Mesenchymal stem cell (in vitro differentiated cells and primary cell): Measurements from ENCODE around the gene TTC24.
A peak's percentile ranks its signal among the peaks of the same experiment; 100 is the strongest.
"Not testable (repeated sequence)": the region's sequence is repeated elsewhere in the genome, so short reads cannot be mapped to it uniquely, and the experiment has no call there.

Source experiments
- DNase-seq: peaks from one replicate; pipeline ENCODE4 v3.0.0-alpha.2; 2013
- H2AFZ ChIP-seq: one replicate; pipeline ENCODE4 v1.6.1; 2013; ENCODE audit warnings: low read depth, mild to moderate bottlenecking, control low read depth, inconsistent platforms, low read length, moderate library complexity
- H2AK5ac ChIP-seq: 2 replicates; pipeline ENCODE4 v1.6.1; 2013; ENCODE audit warnings: low read length, moderate library complexity, mild to moderate bottlenecking, inconsistent platforms; ENCODE audit not compliant: severe bottlenecking
- H2BK120ac ChIP-seq: one replicate; pipeline ENCODE4 v1.6.1; 2013; ENCODE audit warnings: low read depth, mild to moderate bottlenecking, inconsistent platforms, low read length, moderate library complexity
- H2BK12ac ChIP-seq, 2 experiments: one replicate each; pipeline ENCODE4 v1.6.1; 2013; ENCODE audit warnings: inconsistent platforms in 2 of 2, low read length in 2 of 2, mild to moderate bottlenecking in 2 of 2, moderate library complexity in 2 of 2, control low read depth in 1 of 2
- H2BK15ac ChIP-seq: one replicate; pipeline ENCODE4 v1.6.1; 2013; ENCODE audit warnings: mild to moderate bottlenecking, low read depth, inconsistent platforms; ENCODE audit not compliant: poor library complexity, severe bottlenecking
- H2BK5ac ChIP-seq: 2 replicates; pipeline ENCODE4 v1.6.1; 2013; ENCODE audit warnings: low read depth, mild to moderate bottlenecking, low read length, control low read depth, inconsistent platforms; ENCODE audit not compliant: poor library complexity, severe bottlenecking
- H3K14ac ChIP-seq, 2 experiments: one replicate each; pipeline ENCODE4 v1.6.1; 2013; ENCODE audit warnings: inconsistent platforms in 2 of 2, low read length in 2 of 2, control low read depth in 1 of 2, mild to moderate bottlenecking in 1 of 2, moderate library complexity in 1 of 2
- H3K18ac ChIP-seq, 2 experiments: one replicate each; pipeline ENCODE4 v1.6.1; 2013; ENCODE audit warnings: inconsistent platforms in 2 of 2, low read length in 2 of 2, control low read depth in 1 of 2, low read depth in 1 of 2, mild to moderate bottlenecking in 1 of 2
- H3K23ac ChIP-seq, 2 experiments: one replicate each; pipeline ENCODE4 v1.6.1; 2013; ENCODE audit warnings: inconsistent platforms in 2 of 2, low read length in 2 of 2, mild to moderate bottlenecking in 2 of 2, moderate library complexity in 2 of 2, control low read depth in 1 of 2
- H3K27ac ChIP-seq: 2 replicates; pipeline ENCODE4 v1.5.1; 2013; ENCODE audit warnings: mild to moderate bottlenecking, moderate library complexity, low read length, control low read depth, inconsistent platforms; ENCODE audit not compliant: poor library complexity, severe bottlenecking
- H3K27me3 ChIP-seq, 2 experiments: 2 replicates each; pipeline versions ENCODE4 v1.6.1 to v1.7.0; 2013; ENCODE audit warnings: low read length in 2 of 2, mild to moderate bottlenecking in 2 of 2, moderate library complexity in 2 of 2, control low read depth in 1 of 2, inconsistent platforms in 1 of 2; ENCODE audit not compliant: control insufficient read depth in 1 of 2, insufficient read depth in 1 of 2
- H3K36me3 ChIP-seq, 2 experiments: 2 replicates each; pipeline versions ENCODE4 v1.6.1 to v1.7.0; 2013; ENCODE audit warnings: low read length in 2 of 2, control low read depth in 1 of 2, inconsistent platforms in 1 of 2, low read depth in 1 of 2, mild to moderate bottlenecking in 1 of 2; ENCODE audit not compliant: insufficient read depth in 2 of 2, control insufficient read depth in 1 of 2
- H3K4ac ChIP-seq, 2 experiments: one replicate each; pipeline ENCODE4 v1.6.1; 2013; ENCODE audit warnings: inconsistent platforms in 2 of 2, low read length in 2 of 2, mild to moderate bottlenecking in 2 of 2, moderate library complexity in 2 of 2, control low read depth in 1 of 2, low read depth in 1 of 2
- H3K4me1 ChIP-seq: 2 replicates; pipeline ENCODE4 v1.6.1; 2013; ENCODE audit warnings: low read depth, low read length, control low read depth; ENCODE audit not compliant: control insufficient read depth, insufficient read depth
- H3K4me2 ChIP-seq: 2 replicates; pipeline ENCODE4 v1.6.1; 2013; ENCODE audit warnings: low read length, mild to moderate bottlenecking, inconsistent platforms; ENCODE audit not compliant: poor library complexity, severe bottlenecking
- H3K4me3 ChIP-seq, 2 experiments: 2 replicates each; pipeline versions ENCODE4 v1.5.1 to v1.7.0; 2013; ENCODE audit warnings: low read length in 2 of 2, mild to moderate bottlenecking in 2 of 2, control low read depth in 1 of 2, low read depth in 1 of 2; ENCODE audit not compliant: insufficient read depth in 1 of 2
- H3K79me1 ChIP-seq: replicated peaks from 2 replicates; pipeline ENCODE4 v1.6.1; 2013; ENCODE audit warnings: mild to moderate bottlenecking, control low read depth, low read length, inconsistent platforms; ENCODE audit not compliant: poor library complexity, severe bottlenecking
- H3K9ac ChIP-seq: 2 replicates; pipeline ENCODE4 v1.7.0; 2013; ENCODE audit warnings: mild to moderate bottlenecking, low read length, moderate library complexity
- H3K9me3 ChIP-seq: 2 replicates; pipeline ENCODE4 v1.7.0; 2013; ENCODE audit warnings: mild to moderate bottlenecking, low read length; ENCODE audit not compliant: control insufficient read depth
- H4K8ac ChIP-seq: one replicate; pipeline ENCODE4 v1.6.1; 2013; ENCODE audit warnings: inconsistent platforms, mild to moderate bottlenecking, low read length, moderate library complexity
- H4K91ac ChIP-seq: one replicate; pipeline ENCODE4 v1.6.1; 2013; ENCODE audit warnings: mild to moderate bottlenecking, low read length, inconsistent platforms
- WGBS: methylation state at CpG from one replicate; pipeline ENCODE4 v1.1.7; 2013; ENCODE audit warnings: mixed read lengths; 5-methylcytosine and 5-hydroxymethylcytosine counted together

TTC24 gene

GRCh38 chr1:156602557-156602993, 23.1 kb downstream of the TTC24 start:
- Histone ChIP-seq H4K91ac (no peak overlapping the region), H2BK5ac (no peak overlapping the region), H3K18ac (no peak overlapping the region), H3K23ac (no peak overlapping the region), H2BK12ac (no peak overlapping the region), H3K9ac (no peak overlapping the region), H2BK15ac (no peak overlapping the region), H4K8ac (peak overlapping the region; percentile 66), H3K14ac (no peak overlapping the region), H3K4ac (no peak overlapping the region), H3K9me3 (no peaks in the 10 kb centered on the region), H3K4me3 (no peak overlapping the region), H3K27me3 (no peaks in the 10 kb centered on the region), H3K36me3 (peaks cover 7 to 19% of the 10 kb centered on the region in 2 experiments), H3K79me1 (peaks cover 17% of the 10 kb centered on the region), H2AK5ac (no peak overlapping the region), H3K4me1 (peaks cover 6% of the 10 kb centered on the region), H2AFZ (peak overlapping the region; percentile 84), H2BK120ac (no peak overlapping the region), H3K4me2 (no peak overlapping the region), H3K27ac (no peak overlapping the region)
- DNase-seq = no peak
- 48% methylated on average over 10 of the region's 10 CpGs for WGBS

- not testable (repeated sequence) for H2AFZ ChIP-seq, H4K8ac ChIP-seq, H3K4me2 ChIP-seq, H3K36me3 ChIP-seq, H3K14ac ChIP-seq, H2AK5ac ChIP-seq, H3K4me1 ChIP-seq, H3K27ac ChIP-seq, H3K9ac ChIP-seq, H3K4me3 ChIP-seq, H3K18ac ChIP-seq, H3K9me3 ChIP-seq, H2BK120ac ChIP-seq, H3K23ac ChIP-seq, H4K91ac ChIP-seq, H2BK5ac ChIP-seq, H2BK15ac ChIP-seq, H3K4ac ChIP-seq, H3K79me1 ChIP-seq, DNase-seq, H2BK12ac ChIP-seq
- 81% methylated on average over 4 of the region's 4 CpGs for WGBS
- peaks cover 9 to 13% of the 10 kb centered on the region in 2 experiments for H3K27me3 ChIP-seq
Measured at GRCh38 chr1:156607344-156607743, 27.8 kb downstream of the TTC24 start.

- Histone ChIP-seq H3K23ac (no peak overlapping the region), H3K36me3 (no peaks in the 10 kb centered on the region), H2AK5ac (no peak overlapping the region), H3K4me2 (no peak overlapping the region), H3K4me1 (no peaks in the 10 kb centered on the region), H2BK12ac (no peak overlapping the region), H3K27me3 (peaks cover 12 to 20% of the 10 kb centered on the region in 2 experiments), H4K8ac (no peak overlapping the region), H3K14ac (no peak overlapping the region), H4K91ac (no peak overlapping the region), H2BK15ac (no peak overlapping the region), H3K18ac (no peak overlapping the region), H3K27ac (no peak overlapping the region), H3K9ac (peak overlapping the region; percentile 13), H3K4ac (no peak overlapping the region), H3K79me1 (no peaks in the 10 kb centered on the region), H3K9me3 (no peaks in the 10 kb centered on the region), H2BK120ac (no peak overlapping the region), H3K4me3 (no peak overlapping the region), H2BK5ac (no peak overlapping the region), H2AFZ (no peak overlapping the region)
- DNase-seq = peak; percentile 79
- WGBS = 32% methylated on average over 7 of the region's 7 CpGs
Measured at GRCh38 chr1:156608036-156608674, 28.6 kb downstream of the TTC24 start.

- no peak overlapping the region for H2BK12ac ChIP-seq
- H3K4ac ChIP-seq = no peak overlapping the region
- H3K27me3 ChIP-seq = peaks cover 12 to 23% of the 10 kb centered on the region in 2 experiments
- no peak overlapping the region for H2AFZ ChIP-seq
- peak overlapping the region; percentile 64 for H4K8ac ChIP-seq
- no peak overlapping the region for H3K14ac ChIP-seq
- H3K18ac ChIP-seq = no peak overlapping the region
- H3K9ac ChIP-seq = no peak overlapping the region
- no peaks in the 10 kb centered on the region for H3K79me1 ChIP-seq
- no peaks in the 10 kb centered on the region for H3K4me1 ChIP-seq
- 47% methylated on average over 6 of the region's 6 CpGs for WGBS
- H4K91ac ChIP-seq = peak overlapping the region; percentile 39
- H3K4me3 ChIP-seq = no peak overlapping the region
- no peak overlapping the region for H3K4me2 ChIP-seq
- no peak overlapping the region for H2BK15ac ChIP-seq
- no peak overlapping the region for H2BK5ac ChIP-seq
- H3K36me3 ChIP-seq = no peaks in the 10 kb centered on the region
- no peak overlapping the region for H2AK5ac ChIP-seq
- DNase-seq = peak; percentile 40
- H3K27ac ChIP-seq = no peak overlapping the region
- H3K23ac ChIP-seq = no peak overlapping the region
- H3K9me3 ChIP-seq = no peaks in the 10 kb centered on the region
- no peak overlapping the region for H2BK120ac ChIP-seq
Measured at GRCh38 chr1:156608981-156609380, 29.5 kb downstream of the TTC24 start.
